ENCODE measurements around the gene RNF17.
"Not testable (repeated sequence)": the region's sequence is repeated elsewhere in the genome, so short reads cannot be mapped to it uniquely, and the experiment has no call there.

RNF17 gene

GRCh38 chr13:24837528-24837927, 73.6 kb downstream of the RNF17 start:
- no CpG with 5 or more reads among the region's 2 CpGs for WGBS (ENCODE audit: extremely low coverage, insufficient coverage, low lambda C conversion rate)
- not testable (repeated sequence) for H3K4me3 ChIP-seq (ENCODE audit: low read length); H4K8ac ChIP-seq (ENCODE audit: low read depth, low read length); H3K18ac ChIP-seq (ENCODE audit: low read length); DNase-seq; H2BK5ac ChIP-seq (ENCODE audit: low read length); H2AK5ac ChIP-seq (ENCODE audit: low read length); H2BK15ac ChIP-seq (replicated peaks; ENCODE audit: low read depth); H3K4me2 ChIP-seq (ENCODE audit: low read length); H3K36me3 ChIP-seq (ENCODE audit: control insufficient read depth, insufficient read depth, low read length); H3K56ac ChIP-seq (ENCODE audit: low read length); H3K27ac ChIP-seq (ENCODE audit: low read depth, low read length); H2BK120ac ChIP-seq (ENCODE audit: low read depth, low read length); H3K4ac ChIP-seq (ENCODE audit: low read depth, low read length); H3K23ac ChIP-seq (ENCODE audit: low read length); H3K27me3 ChIP-seq (ENCODE audit: insufficient read depth, low read length, poor library complexity); H4K5ac ChIP-seq (ENCODE audit: low read length); H3K4me1 ChIP-seq (ENCODE audit: control insufficient read depth, low read depth, low read length); H3K79me1 ChIP-seq (ENCODE audit: low read length); H3K79me2 ChIP-seq (ENCODE audit: control insufficient read depth, insufficient read depth, low read length); H3K9ac ChIP-seq (ENCODE audit: low read length)

- H4K5ac ChIP-seq (ENCODE audit: low read length): no peak overlapping the region
- H3K79me1 ChIP-seq (ENCODE audit: low read length): no peaks in the 10 kb centered on the region
- no peak overlapping the region for H4K8ac ChIP-seq (ENCODE audit: low read depth, low read length)
- no peaks in the 10 kb centered on the region for H3K36me3 ChIP-seq (ENCODE audit: control insufficient read depth, insufficient read depth, low read length)
- no peak overlapping the region for H3K4me2 ChIP-seq (ENCODE audit: low read length)
- H3K4me1 ChIP-seq (ENCODE audit: control insufficient read depth, low read depth, low read length): no peaks in the 10 kb centered on the region
- DNase-seq: no peak
- H3K56ac ChIP-seq (ENCODE audit: low read length): no peak overlapping the region
- H3K9ac ChIP-seq (ENCODE audit: low read length): no peak overlapping the region
- H2AK5ac ChIP-seq (ENCODE audit: low read length): no peak overlapping the region
- no peak overlapping the region for H3K23ac ChIP-seq (ENCODE audit: low read length)
- H2BK120ac ChIP-seq (ENCODE audit: low read depth, low read length): no peak overlapping the region
- no peaks in the 10 kb centered on the region for H3K27me3 ChIP-seq (ENCODE audit: insufficient read depth, low read length, poor library complexity)
- H2BK5ac ChIP-seq (ENCODE audit: low read length): no peak overlapping the region
- no CpG with 5 or more reads among the region's 9 CpGs for WGBS (ENCODE audit: extremely low coverage, insufficient coverage, low lambda C conversion rate)
- no peak overlapping the region for H3K4me3 ChIP-seq (ENCODE audit: low read length)
- H3K27ac ChIP-seq (ENCODE audit: low read depth, low read length): no peak overlapping the region
- no peak overlapping the region for H2BK15ac ChIP-seq (replicated peaks; ENCODE audit: low read depth)
- H3K79me2 ChIP-seq (ENCODE audit: control insufficient read depth, insufficient read depth, low read length): no peaks in the 10 kb centered on the region
- no peak overlapping the region for H3K18ac ChIP-seq (ENCODE audit: low read length)
- H3K4ac ChIP-seq (ENCODE audit: low read depth, low read length): no peak overlapping the region
Measured at GRCh38 chr13:24842549-24843274, 78.7 kb downstream of the RNF17 start.

- Histone ChIP-seq H2BK120ac (ENCODE audit: low read depth, low read length) (no peak overlapping the region), H3K9ac (ENCODE audit: low read length) (no peak overlapping the region), H3K4ac (ENCODE audit: low read depth, low read length) (no peak overlapping the region), H4K5ac (ENCODE audit: low read length) (no peak overlapping the region), H3K23ac (ENCODE audit: low read length) (no peak overlapping the region), H3K18ac (ENCODE audit: low read length) (no peak overlapping the region), H3K4me1 (ENCODE audit: control insufficient read depth, low read depth, low read length) (no peaks in the 10 kb centered on the region), H2BK15ac (replicated peaks; ENCODE audit: low read depth) (no peak overlapping the region), H2AK5ac (ENCODE audit: low read length) (no peak overlapping the region), H3K36me3 (ENCODE audit: control insufficient read depth, insufficient read depth, low read length) (no peaks in the 10 kb centered on the region), H3K56ac (ENCODE audit: low read length) (no peak overlapping the region), H3K27ac (ENCODE audit: low read depth, low read length) (no peak overlapping the region), H3K79me1 (ENCODE audit: low read length) (no peaks in the 10 kb centered on the region), H4K8ac (ENCODE audit: low read depth, low read length) (no peak overlapping the region), H3K27me3 (ENCODE audit: insufficient read depth, low read length, poor library complexity) (no peaks in the 10 kb centered on the region), H3K4me2 (ENCODE audit: low read length) (no peak overlapping the region), H3K79me2 (ENCODE audit: control insufficient read depth, insufficient read depth, low read length) (no peaks in the 10 kb centered on the region), H2BK5ac (ENCODE audit: low read length) (no peak overlapping the region), H3K4me3 (ENCODE audit: low read length) (no peak overlapping the region)
- DNase-seq: no peak
- no CpG with 5 or more reads among the region's 1 CpG for whole genome bisulfite sequencing (ENCODE audit: extremely low coverage, insufficient coverage, low lambda C conversion rate)
Measured at GRCh38 chr13:24851546-24851945, 87.6 kb downstream of the RNF17 start.

- no peak overlapping the region for H3K27ac ChIP-seq (ENCODE audit: low read depth, low read length)
- no peak overlapping the region for H4K5ac ChIP-seq (ENCODE audit: low read length)
- H2BK120ac ChIP-seq (ENCODE audit: low read depth, low read length): no peak overlapping the region
- H3K4me3 ChIP-seq (ENCODE audit: low read length): no peak overlapping the region
- H3K18ac ChIP-seq (ENCODE audit: low read length): no peak overlapping the region
- no peak overlapping the region for H3K56ac ChIP-seq (ENCODE audit: low read length)
- H3K9ac ChIP-seq (ENCODE audit: low read length): no peak overlapping the region
- H3K4me2 ChIP-seq (ENCODE audit: low read length): no peak overlapping the region
- H2AK5ac ChIP-seq (ENCODE audit: low read length): no peak overlapping the region
- no peaks in the 10 kb centered on the region for H3K4me1 ChIP-seq (ENCODE audit: control insufficient read depth, low read depth, low read length)
- no peaks in the 10 kb centered on the region for H3K27me3 ChIP-seq (ENCODE audit: insufficient read depth, low read length, poor library complexity)
- H3K79me1 ChIP-seq (ENCODE audit: low read length): no peaks in the 10 kb centered on the region
- no peaks in the 10 kb centered on the region for H3K79me2 ChIP-seq (ENCODE audit: control insufficient read depth, insufficient read depth, low read length)
- H2BK5ac ChIP-seq (ENCODE audit: low read length): no peak overlapping the region
- no peak for DNase-seq
- H3K23ac ChIP-seq (ENCODE audit: low read length): no peak overlapping the region
- H3K4ac ChIP-seq (ENCODE audit: low read depth, low read length): no peak overlapping the region
- no peaks in the 10 kb centered on the region for H3K36me3 ChIP-seq (ENCODE audit: control insufficient read depth, insufficient read depth, low read length)
- no peak overlapping the region for H2BK15ac ChIP-seq (replicated peaks; ENCODE audit: low read depth)
- no peak overlapping the region for H4K8ac ChIP-seq (ENCODE audit: low read depth, low read length)
Measured at GRCh38 chr13:24854311-24854710, 90.3 kb downstream of the RNF17 start.

- Histone ChIP-seq H3K36me3 (ENCODE audit: control insufficient read depth, insufficient read depth, low read length) (no peaks in the 10 kb centered on the region), H2AK5ac (ENCODE audit: low read length) (no peak overlapping the region), H2BK120ac (ENCODE audit: low read depth, low read length) (no peak overlapping the region), H3K18ac (ENCODE audit: low read length) (no peak overlapping the region), H3K79me2 (ENCODE audit: control insufficient read depth, insufficient read depth, low read length) (no peaks in the 10 kb centered on the region), H3K4ac (ENCODE audit: low read depth, low read length) (no peak overlapping the region), H3K27me3 (ENCODE audit: insufficient read depth, low read length, poor library complexity) (no peaks in the 10 kb centered on the region), H3K9ac (ENCODE audit: low read length) (no peak overlapping the region), H4K8ac (ENCODE audit: low read depth, low read length) (no peak overlapping the region), H3K56ac (ENCODE audit: low read length) (no peak overlapping the region), H3K23ac (ENCODE audit: low read length) (no peak overlapping the region), H3K27ac (ENCODE audit: low read depth, low read length) (no peak overlapping the region), H3K4me1 (ENCODE audit: control insufficient read depth, low read depth, low read length) (no peaks in the 10 kb centered on the region), H2BK15ac (replicated peaks; ENCODE audit: low read depth) (no peak overlapping the region), H3K4me2 (ENCODE audit: low read length) (no peak overlapping the region), H3K4me3 (ENCODE audit: low read length) (no peak overlapping the region), H4K5ac (ENCODE audit: low read length) (no peak overlapping the region), H3K79me1 (ENCODE audit: low read length) (no peaks in the 10 kb centered on the region), H2BK5ac (ENCODE audit: low read length) (no peak overlapping the region)
- whole genome bisulfite sequencing (ENCODE audit: extremely low coverage, insufficient coverage, low lambda C conversion rate): 100% methylated on average over 1 of the region's 5 CpGs
- no peak for DNase-seq
Measured at GRCh38 chr13:24858953-24859352, 95.0 kb downstream of the RNF17 start.

GRCh38 chr13:24860770-24861169, 96.8 kb downstream of the RNF17 start:
- Histone ChIP-seq H3K56ac (ENCODE audit: low read length) (no peak overlapping the region), H3K79me1 (ENCODE audit: low read length) (no peaks in the 10 kb centered on the region), H2BK120ac (ENCODE audit: low read depth, low read length) (no peak overlapping the region), H2BK5ac (ENCODE audit: low read length) (no peak overlapping the region), H3K4me1 (ENCODE audit: control insufficient read depth, low read depth, low read length) (no peaks in the 10 kb centered on the region), H3K36me3 (ENCODE audit: control insufficient read depth, insufficient read depth, low read length) (no peaks in the 10 kb centered on the region), H3K27ac (ENCODE audit: low read depth, low read length) (no peak overlapping the region), H4K5ac (ENCODE audit: low read length) (no peak overlapping the region), H3K4me3 (ENCODE audit: low read length) (no peak overlapping the region), H3K23ac (ENCODE audit: low read length) (no peak overlapping the region), H2BK15ac (replicated peaks; ENCODE audit: low read depth) (no peak overlapping the region), H2AK5ac (ENCODE audit: low read length) (no peak overlapping the region), H3K9ac (ENCODE audit: low read length) (no peak overlapping the region), H3K79me2 (ENCODE audit: control insufficient read depth, insufficient read depth, low read length) (no peaks in the 10 kb centered on the region), H3K4ac (ENCODE audit: low read depth, low read length) (no peak overlapping the region), H3K27me3 (ENCODE audit: insufficient read depth, low read length, poor library complexity) (no peaks in the 10 kb centered on the region), H4K8ac (ENCODE audit: low read depth, low read length) (no peak overlapping the region), H3K18ac (ENCODE audit: low read length) (no peak overlapping the region), H3K4me2 (ENCODE audit: low read length) (no peak overlapping the region)
- no peak for DNase-seq
- no CpG with 5 or more reads among the region's 4 CpGs for WGBS (ENCODE audit: extremely low coverage, insufficient coverage, low lambda C conversion rate)
